Activated naive CD8-positive, alpha-beta T cell treated with anti-CD3 and anti-CD28 coated beads, Interleukin-2, amount 50 U/mL, for 24 hours (primary cell): ENCODE data around the gene VIPAS39.
"Not testable (repeated sequence)": the region's sequence is repeated elsewhere in the genome, so short reads cannot be mapped to it uniquely, and the experiment has no call there.

Source experiments
- ATAC-seq: fragments of 150-1000 bp; cut with Tn5 transposase; one replicate; pipeline ENCODE4 v1.10.0; 2021
- DNase-seq: peaks from one replicate; pipeline ENCODE4 v3.0.0; 2021
- H3K27ac Mint-ChIP-seq: one replicate; pipeline ENCODE4 v1.8.0; 2021; ENCODE audit warnings: mild to moderate bottlenecking, mixed read lengths
- H3K27me3 Mint-ChIP-seq: one replicate; pipeline ENCODE4 v1.8.0; 2021; ENCODE audit warnings: mixed read lengths
- H3K36me3 Mint-ChIP-seq: one replicate; pipeline ENCODE4 v1.8.0; 2021; ENCODE audit warnings: low read depth, mixed read lengths
- H3K4me1 Mint-ChIP-seq: one replicate; pipeline ENCODE4 v1.8.0; 2021; ENCODE audit warnings: mixed read lengths
- H3K4me3 Mint-ChIP-seq: one replicate; pipeline ENCODE4 v1.8.0; 2021; ENCODE audit warnings: mild to moderate bottlenecking, moderate library complexity, mixed read lengths
- H3K9me3 Mint-ChIP-seq: one replicate; pipeline ENCODE4 v1.8.0; 2021; ENCODE audit warnings: mixed read lengths

The VIPAS39 gene

GRCh38 chr14:77442196-77442595, 15.2 kb downstream of the VIPAS39 start:
- Mint-ChIP-seq H3K27ac (no peak overlapping the region), H3K27me3 (no peaks in the 10 kb centered on the region), H3K9me3 (no peaks in the 10 kb centered on the region), H3K4me3 (no peak overlapping the region), H3K36me3 (peaks cover 23% of the 10 kb centered on the region), H3K4me1 (no peaks in the 10 kb centered on the region)
- DNase-seq: no peak
- no peak for ATAC-seq

- ATAC-seq (no peak), DNase-seq (no peak)
- H3K4me1 Mint-ChIP-seq: no peaks in the 10 kb centered on the region
- H3K9me3 Mint-ChIP-seq: no peaks in the 10 kb centered on the region
- H3K27me3 Mint-ChIP-seq: no peaks in the 10 kb centered on the region
- no peak overlapping the region for H3K4me3 Mint-ChIP-seq
- H3K27ac Mint-ChIP-seq: no peak overlapping the region
- peaks cover 28% of the 10 kb centered on the region for H3K36me3 Mint-ChIP-seq
Observed at GRCh38 chr14:77439861-77440260, 17.5 kb downstream of the VIPAS39 start.

- H3K4me3 Mint-ChIP-seq: no peak overlapping the region
Observed at GRCh38 chr14:77438596-77438995, 18.8 kb downstream of the VIPAS39 start.

GRCh38 chr14:77436042-77436441, 21.4 kb downstream of the VIPAS39 start:
- no peaks in the 10 kb centered on the region for H3K4me1 Mint-ChIP-seq

More at GRCh38 chr14:77438596-77438995, 18.8 kb downstream of the VIPAS39 start:
- no peaks in the 10 kb centered on the region for H3K4me1 Mint-ChIP-seq
- ATAC-seq (no peak), DNase-seq (no peak)
- H3K27ac Mint-ChIP-seq: no peak overlapping the region
- H3K9me3 Mint-ChIP-seq: no peaks in the 10 kb centered on the region
- H3K27me3 Mint-ChIP-seq: no peaks in the 10 kb centered on the region
- peaks cover 34% of the 10 kb centered on the region for H3K36me3 Mint-ChIP-seq

GRCh38 chr14:77426396-77426795, 31.0 kb downstream of the VIPAS39 start:
- Mint-ChIP-seq H3K4me3 (no peak overlapping the region), H3K27me3 (no peaks in the 10 kb centered on the region), H3K27ac (no peak overlapping the region), H3K36me3 (peaks cover 65% of the 10 kb centered on the region), H3K4me1 (no peaks in the 10 kb centered on the region), H3K9me3 (peaks cover 5% of the 10 kb centered on the region)
- no peak for ATAC-seq
- no peak for DNase-seq

More at GRCh38 chr14:77436042-77436441, 21.4 kb downstream of the VIPAS39 start:
- ATAC-seq (no peak), DNase-seq (no peak)
- Mint-ChIP-seq H3K4me3 (no peak overlapping the region), H3K36me3 (peaks cover 33% of the 10 kb centered on the region), H3K27ac (no peak overlapping the region), H3K9me3 (no peaks in the 10 kb centered on the region), H3K27me3 (no peaks in the 10 kb centered on the region)

GRCh38 chr14:77424862-77425261, 32.5 kb downstream of the VIPAS39 start:
- ATAC-seq (no peak), DNase-seq (no peak)
- Mint-ChIP-seq H3K4me1 (no peaks in the 10 kb centered on the region), H3K36me3 (peaks cover 70% of the 10 kb centered on the region), H3K4me3 (no peak overlapping the region), H3K27me3 (no peaks in the 10 kb centered on the region), H3K9me3 (peaks cover 17% of the 10 kb centered on the region), H3K27ac (no peak overlapping the region)

- no peak for ATAC-seq
- Mint-ChIP-seq H3K36me3 (peaks cover 66% of the 10 kb centered on the region), H3K27me3 (peaks cover 1% of the 10 kb centered on the region), H3K27ac (no peak within 1 kb of the TSS), H3K9me3 (peaks cover 27% of the 10 kb centered on the region), H3K4me3 (no peak within 1 kb of the TSS), H3K4me1 (no peaks in the 10 kb centered on the region)
- no peak for DNase-seq
Observed at GRCh38 chr14:77423423-77423822, 34.0 kb downstream of the VIPAS39 start, which contains the start of gene NOXRED1. Gene NOXRED1, minus strand, starts transcription at chr14:77423523. Its CDS starts 634 bp downstream, at chr14:77422889.

- Mint-ChIP-seq H3K9me3 (peaks cover 33% of the 10 kb centered on the region), H3K27me3 (peaks cover 1% of the 10 kb centered on the region), H3K4me1 (no peaks in the 10 kb centered on the region), H3K27ac (no peak overlapping the region), H3K4me3 (no peak overlapping the region), H3K36me3 (peaks cover 52% of the 10 kb centered on the region)
- no peak for ATAC-seq
- DNase-seq: no peak
Observed at GRCh38 chr14:77421201-77421600, 36.2 kb downstream of the VIPAS39 start.

GRCh38 chr14:77416836-77417235, 40.6 kb downstream of the VIPAS39 start:
- DNase-seq (no peak), ATAC-seq (no peak)
- Mint-ChIP-seq H3K4me3 (no peak overlapping the region), H3K4me1 (no peaks in the 10 kb centered on the region), H3K9me3 (peaks cover 32% of the 10 kb centered on the region), H3K27me3 (peaks cover 1% of the 10 kb centered on the region), H3K36me3 (peaks cover 21% of the 10 kb centered on the region), H3K27ac (no peak overlapping the region)

- H3K4me1 Mint-ChIP-seq, DNase-seq, ATAC-seq, H3K4me3 Mint-ChIP-seq, H3K27me3 Mint-ChIP-seq, H3K27ac Mint-ChIP-seq: not testable (repeated sequence)
- Mint-ChIP-seq H3K36me3 (peaks cover 14% of the 10 kb centered on the region), H3K9me3 (peaks cover 25% of the 10 kb centered on the region)
Observed at GRCh38 chr14:77416098-77416497, 41.3 kb downstream of the VIPAS39 start.

- not testable (repeated sequence) for H3K27me3 Mint-ChIP-seq, DNase-seq, ATAC-seq, H3K4me3 Mint-ChIP-seq, H3K4me1 Mint-ChIP-seq, H3K27ac Mint-ChIP-seq
- peaks cover 12% of the 10 kb centered on the region for H3K36me3 Mint-ChIP-seq
- H3K9me3 Mint-ChIP-seq: peaks cover 22% of the 10 kb centered on the region
Observed at GRCh38 chr14:77415403-77416030, 41.9 kb downstream of the VIPAS39 start.

- H3K27me3 Mint-ChIP-seq: no peaks in the 10 kb centered on the region
Observed at GRCh38 chr14:77409131-77409533, 48.3 kb downstream of the VIPAS39 start.

GRCh38 chr14:77407158-77407557, 50.2 kb downstream of the VIPAS39 start:
- Mint-ChIP-seq H3K27ac (no peak overlapping the region), H3K4me1 (peaks cover 11% of the 10 kb centered on the region), H3K27me3 (no peaks in the 10 kb centered on the region), H3K9me3 (no peaks in the 10 kb centered on the region), H3K4me3 (no peak overlapping the region), H3K36me3 (no peaks in the 10 kb centered on the region)
- ATAC-seq (no peak), DNase-seq (no peak)

More at GRCh38 chr14:77409131-77409533, 48.3 kb downstream of the VIPAS39 start:
- Mint-ChIP-seq H3K27ac (no peak overlapping the region), H3K4me1 (peaks cover 11% of the 10 kb centered on the region), H3K4me3 (no peak overlapping the region), H3K9me3 (no peaks in the 10 kb centered on the region), H3K36me3 (no peaks in the 10 kb centered on the region)
- no peak for ATAC-seq
- no peak for DNase-seq

- no peak for DNase-seq
- Mint-ChIP-seq H3K27me3 (no peaks in the 10 kb centered on the region), H3K9me3 (no peaks in the 10 kb centered on the region), H3K4me3 (no peak overlapping the region), H3K27ac (no peak overlapping the region), H3K4me1 (peaks cover 11% of the 10 kb centered on the region), H3K36me3 (no peaks in the 10 kb centered on the region)
- peak; percentile 54 for ATAC-seq
Observed at GRCh38 chr14:77406718-77407117, 50.7 kb downstream of the VIPAS39 start.

GRCh38 chr14:77406086-77406485, 51.3 kb downstream of the VIPAS39 start:
- ATAC-seq (no peak), DNase-seq (no peak)
- H3K27ac Mint-ChIP-seq: no peak overlapping the region
- peaks cover 11% of the 10 kb centered on the region for H3K4me1 Mint-ChIP-seq
- no peaks in the 10 kb centered on the region for H3K9me3 Mint-ChIP-seq
- H3K4me3 Mint-ChIP-seq: no peak overlapping the region
- H3K27me3 Mint-ChIP-seq: no peaks in the 10 kb centered on the region
- no peaks in the 10 kb centered on the region for H3K36me3 Mint-ChIP-seq
